Measurements from ENCODE around the gene EVC2. TPM values are rescaled to one million over a fixed set of nuclear protein-coding genes. Genes with fewer than 3 reads are reported as not detected.

Gene EVC2
- total RNA-seq, 4 donors from 2014 or later, result 0.20 to 10.5 (median 3.9) TPM

Other genes with a start within 250 kb of the EVC2 start
- 10 to 100 TPM in 3 of 4 donors, 1 to 10 TPM in 1; 6.0 to 45.8 (median 12.0) TPM for gene EVC, start 2.6 kb upstream of the EVC2 start, total RNA-seq
- 1 to 10 TPM in 2 of 4 donors, under 1 TPM in 1, not detected in 1; 0.55 to 3.0 (median 2.1) TPM for gene CRMP1, start 184.5 kb upstream of the EVC2 start, total RNA-seq